Transverse colon (tissue), 4 donors: ENCODE measurements around the gene RESF1.

Source experiments
- EP300 ChIP-seq: sonication (generic); formaldehyde crosslinking; IDR thresholded peaks from one replicate; pipeline ENCODE4 v1.6.1; 2017; ENCODE audit warnings: antibody characterized with exemption, low read depth
- POLR2A ChIP-seq: fragments of 450-650 bp; IDR thresholded peaks from one replicate; pipeline ENCODE4 v1.6.1; 2016; ENCODE audit warnings: antibody characterized with exemption, mild to moderate bottlenecking, moderate library complexity
- POLR2AphosphoS5 ChIP-seq, 3 donors: sonication (generic); formaldehyde crosslinking; IDR thresholded peaks; one replicate each; pipeline ENCODE4 v1.6.1; 2016; ENCODE audit warnings: antibody characterized with exemption in 3 of 3
- TF ChIP-seq, protein P1 (sequence below), 5 experiments: fragments of 200-600 bp in 3 of 5; fragments of 450-650 bp in 2 of 5; sonication (generic) in 3 of 5; IDR thresholded peaks; 1 replicate in 2 of 5; 2 replicates in 3 of 5; pipeline ENCODE4 v1.5.1; 2016 to 2017; ENCODE audit warnings: antibody characterized with exemption in 5 of 5, inconsistent platforms in 3 of 5, mild to moderate bottlenecking in 2 of 5, moderate library complexity in 1 of 5

DNA sequence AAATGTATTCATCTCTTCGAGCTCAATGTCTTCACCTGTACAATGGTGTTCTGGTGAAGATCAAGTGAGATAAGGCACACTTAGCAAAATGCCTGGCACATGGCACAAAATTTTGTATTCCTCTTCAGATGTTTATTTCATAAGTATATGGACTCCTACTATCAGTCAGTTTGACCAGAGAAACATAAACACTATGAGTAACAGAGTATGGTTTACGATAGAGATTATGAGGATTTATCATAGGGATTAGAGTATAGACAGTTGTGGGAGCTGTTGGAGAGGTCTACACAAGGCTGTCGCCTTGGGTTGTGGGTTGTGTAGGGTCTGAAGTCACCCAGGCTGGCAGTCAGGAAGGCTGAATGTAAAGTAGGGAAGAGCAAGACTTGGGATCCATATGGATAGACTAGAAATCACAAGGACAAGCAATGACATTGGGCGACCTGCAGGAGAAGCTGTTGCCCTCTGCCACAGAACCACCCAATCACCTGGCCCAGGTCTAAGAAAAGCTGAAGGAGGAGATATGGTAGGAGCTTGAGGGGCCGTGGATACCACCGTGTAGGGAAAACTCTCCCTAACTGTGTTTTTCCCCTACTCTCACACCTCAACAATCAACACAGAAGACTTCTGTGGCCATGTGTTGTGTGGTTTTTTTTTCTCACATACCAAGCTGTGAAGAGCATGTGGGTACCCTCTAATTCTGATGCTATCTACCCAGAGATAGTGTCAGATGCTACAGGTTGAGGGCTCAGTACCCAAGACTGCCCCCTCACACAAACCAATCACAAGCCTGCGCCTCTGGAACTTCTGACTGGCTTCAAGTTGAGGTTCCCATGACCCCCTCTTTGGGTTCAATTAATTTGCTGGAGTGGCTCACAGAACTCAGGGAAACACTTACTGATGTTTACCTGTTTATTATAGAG is 27.2 kb upstream of the RESF1 start:
- TF ChIP-seq, protein P1, sequence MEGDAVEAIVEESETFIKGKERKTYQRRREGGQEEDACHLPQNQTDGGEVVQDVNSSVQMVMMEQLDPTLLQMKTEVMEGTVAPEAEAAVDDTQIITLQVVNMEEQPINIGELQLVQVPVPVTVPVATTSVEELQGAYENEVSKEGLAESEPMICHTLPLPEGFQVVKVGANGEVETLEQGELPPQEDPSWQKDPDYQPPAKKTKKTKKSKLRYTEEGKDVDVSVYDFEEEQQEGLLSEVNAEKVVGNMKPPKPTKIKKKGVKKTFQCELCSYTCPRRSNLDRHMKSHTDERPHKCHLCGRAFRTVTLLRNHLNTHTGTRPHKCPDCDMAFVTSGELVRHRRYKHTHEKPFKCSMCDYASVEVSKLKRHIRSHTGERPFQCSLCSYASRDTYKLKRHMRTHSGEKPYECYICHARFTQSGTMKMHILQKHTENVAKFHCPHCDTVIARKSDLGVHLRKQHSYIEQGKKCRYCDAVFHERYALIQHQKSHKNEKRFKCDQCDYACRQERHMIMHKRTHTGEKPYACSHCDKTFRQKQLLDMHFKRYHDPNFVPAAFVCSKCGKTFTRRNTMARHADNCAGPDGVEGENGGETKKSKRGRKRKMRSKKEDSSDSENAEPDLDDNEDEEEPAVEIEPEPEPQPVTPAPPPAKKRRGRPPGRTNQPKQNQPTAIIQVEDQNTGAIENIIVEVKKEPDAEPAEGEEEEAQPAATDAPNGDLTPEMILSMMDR (IDR thresholded peaks at IDR 0.05), result no peak
- TF ChIP-seq POLR2A (no peak), EP300 (no peak), POLR2AphosphoS5 (IDR thresholded peaks at IDR 0.05) (no peak)
